ENCODE data around the gene TENM4.
A peak's percentile ranks its signal among the peaks of the same experiment; 100 is the strongest.

TENM4 gene

GRCh38 chr11:78672850-78673620, 767.8 kb downstream of the TENM4 start:
- no peak overlapping the region for H3K4me3 ChIP-seq
- H3K27ac ChIP-seq = no peak overlapping the region
- H3K9me3 ChIP-seq = no peaks in the 10 kb centered on the region
- no peak for TF ChIP-seq CTCF (IDR thresholded peaks at IDR 0.05)
- no peak for DNase-seq
- no peaks in the 10 kb centered on the region for H3K27me3 ChIP-seq
- H3K36me3 ChIP-seq = peaks cover 4 to 19% (median 16%) of the 10 kb centered on the region in 3 donors
- intact Hi-C loops (cut with DNase I; ENCODE audit: low total_unique reads) = no loop called here
- no peaks in the 10 kb centered on the region for H3K4me1 ChIP-seq

GRCh38 chr11:78669249-78669648, 771.6 kb downstream of the TENM4 start:
- Histone ChIP-seq H3K27me3 (no peaks in the 10 kb centered on the region), H3K4me1 (no peaks in the 10 kb centered on the region), H3K36me3 (peaks cover 4 to 19% (median 16%) of the 10 kb centered on the region in 3 donors), H3K4me3 (no peak overlapping the region), H3K27ac (no peak overlapping the region), H3K9me3 (no peaks in the 10 kb centered on the region)
- DNase-seq = peak in 1 of 2 donors; percentile 46
- no peak for TF ChIP-seq CTCF (IDR thresholded peaks at IDR 0.05)
- intact Hi-C loops (cut with DNase I; ENCODE audit: low total_unique reads) = no loop called here

- Histone ChIP-seq H3K27me3 (no peaks in the 10 kb centered on the region), H3K9me3 (no peaks in the 10 kb centered on the region), H3K27ac (no peak overlapping the region), H3K4me1 (no peaks in the 10 kb centered on the region), H3K4me3 (no peak overlapping the region), H3K36me3 (peaks cover 4 to 19% (median 16%) of the 10 kb centered on the region in 3 donors)
- DNase-seq = no peak
- TF ChIP-seq CTCF (IDR thresholded peaks at IDR 0.05) = no peak
- intact Hi-C loops (cut with DNase I; ENCODE audit: low total_unique reads) = no loop called here
Measured at GRCh38 chr11:78667461-78667860, 773.4 kb downstream of the TENM4 start.

GRCh38 chr11:78666675-78667160, 774.1 kb downstream of the TENM4 start:
- no peak overlapping the region for H3K27ac ChIP-seq
- peaks cover 1 to 19% (median 14%) of the 10 kb centered on the region in 3 donors for H3K36me3 ChIP-seq
- H3K27me3 ChIP-seq = no peaks in the 10 kb centered on the region
- H3K4me3 ChIP-seq = no peak overlapping the region
- no peak for DNase-seq
- no peak for TF ChIP-seq CTCF (IDR thresholded peaks at IDR 0.05)
- intact Hi-C loops (cut with DNase I; ENCODE audit: low total_unique reads) = no loop called here
- no peaks in the 10 kb centered on the region for H3K4me1 ChIP-seq
- no peaks in the 10 kb centered on the region for H3K9me3 ChIP-seq

GRCh38 chr11:78664636-78665035, 776.2 kb downstream of the TENM4 start:
- no peak for TF ChIP-seq CTCF (IDR thresholded peaks at IDR 0.05)
- intact Hi-C loops (cut with DNase I; ENCODE audit: low total_unique reads) = no loop called here

More at GRCh38 chr11:78664636-78665035, 776.2 kb downstream of the TENM4 start:
- no peak for DNase-seq
- H3K27ac ChIP-seq = no peak overlapping the region
- peaks cover 0 to 14% (median 11%) of the 10 kb centered on the region in 3 donors for H3K36me3 ChIP-seq
- H3K27me3 ChIP-seq = no peaks in the 10 kb centered on the region
- H3K4me1 ChIP-seq = no peaks in the 10 kb centered on the region
- no peaks in the 10 kb centered on the region for H3K9me3 ChIP-seq
- H3K4me3 ChIP-seq = no peak overlapping the region
